Sigmoid colon (tissue), 4 donors: ENCODE data around the gene SPATS2L.

ENCODE experiments used
- POLR2A ChIP-seq, 2 donors: fragments of 450-650 bp; IDR thresholded peaks; one replicate each; pipeline ENCODE4 v1.6.1; 2016; ENCODE audit warnings: antibody characterized with exemption in 2 of 2, mild to moderate bottlenecking in 2 of 2, moderate library complexity in 2 of 2
- POLR2AphosphoS5 ChIP-seq, 4 donors: sonication (generic); formaldehyde crosslinking; IDR thresholded peaks; one replicate each; pipeline ENCODE4 v1.6.1; 2017; ENCODE audit warnings: antibody characterized with exemption in 4 of 4
- TF ChIP-seq, protein P1 (sequence below), 4 experiments: fragments of 450-650 bp in 3 of 4; fragments of 200-600 bp in 1 of 4; IDR thresholded peaks; one replicate each; pipeline ENCODE4 v1.5.1; 2016 to 2019; ENCODE audit warnings: antibody characterized with exemption in 4 of 4, mild to moderate bottlenecking in 3 of 4, moderate library complexity in 2 of 4

- TF ChIP-seq POLR2A (IDR thresholded peaks at IDR 0.05), result no peak
- TF ChIP-seq, protein P1, sequence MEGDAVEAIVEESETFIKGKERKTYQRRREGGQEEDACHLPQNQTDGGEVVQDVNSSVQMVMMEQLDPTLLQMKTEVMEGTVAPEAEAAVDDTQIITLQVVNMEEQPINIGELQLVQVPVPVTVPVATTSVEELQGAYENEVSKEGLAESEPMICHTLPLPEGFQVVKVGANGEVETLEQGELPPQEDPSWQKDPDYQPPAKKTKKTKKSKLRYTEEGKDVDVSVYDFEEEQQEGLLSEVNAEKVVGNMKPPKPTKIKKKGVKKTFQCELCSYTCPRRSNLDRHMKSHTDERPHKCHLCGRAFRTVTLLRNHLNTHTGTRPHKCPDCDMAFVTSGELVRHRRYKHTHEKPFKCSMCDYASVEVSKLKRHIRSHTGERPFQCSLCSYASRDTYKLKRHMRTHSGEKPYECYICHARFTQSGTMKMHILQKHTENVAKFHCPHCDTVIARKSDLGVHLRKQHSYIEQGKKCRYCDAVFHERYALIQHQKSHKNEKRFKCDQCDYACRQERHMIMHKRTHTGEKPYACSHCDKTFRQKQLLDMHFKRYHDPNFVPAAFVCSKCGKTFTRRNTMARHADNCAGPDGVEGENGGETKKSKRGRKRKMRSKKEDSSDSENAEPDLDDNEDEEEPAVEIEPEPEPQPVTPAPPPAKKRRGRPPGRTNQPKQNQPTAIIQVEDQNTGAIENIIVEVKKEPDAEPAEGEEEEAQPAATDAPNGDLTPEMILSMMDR (IDR thresholded peaks at IDR 0.05), result no peak
- TF ChIP-seq POLR2AphosphoS5 (IDR thresholded peaks at IDR 0.05), result no peak
Observed at GRCh38 chr2:200257570-200257969, 48.9 kb upstream of the SPATS2L start.
